OCI-LY3 (cell line): ENCODE data around the gene EXOC4.

Experiments
- H2AFZ ChIP-seq: fragments of 200-600, 300-600 bp; shearing (Covaris generic); 2 replicates; pipeline ENCODE4 v1.6.0; 2014; ENCODE audit warnings: antibody characterized with exemption, low read depth, low read length
- H3K27ac ChIP-seq: fragments of 200-600, 300-600 bp; sonication (generic); 2 replicates; pipeline ENCODE4 v1.5.1; 2014; ENCODE audit warnings: mild to moderate bottlenecking, low read length, moderate library complexity, mixed read lengths
- H3K27me3 ChIP-seq: fragments of 200-600, 300-600 bp; sonication (generic); 2 replicates; pipeline ENCODE4 v1.6.1; 2014; ENCODE audit warnings: low read depth, low read length, mixed read lengths
- H3K36me3 ChIP-seq: fragments of 200-600, 300-600 bp; sonication (generic); replicated peaks from 2 replicates; pipeline ENCODE3; 2014; ENCODE audit warnings: low read depth, low read length, mixed read lengths
- H3K4me1 ChIP-seq: fragments of 300-600, 200-600 bp; sonication (generic); 2 replicates; pipeline ENCODE4 v1.6.1; 2014; ENCODE audit warnings: low read length, mixed read lengths
- H3K4me2 ChIP-seq: fragments of 200-600, 300-600 bp; sonication (generic); 2 replicates; pipeline ENCODE4 v1.6.1; 2014; ENCODE audit warnings: low read length, mixed read lengths
- H3K4me3 ChIP-seq: fragments of 300-600, 200-600 bp; sonication (generic); 2 replicates; pipeline ENCODE4 v1.5.1; 2014; ENCODE audit warnings: antibody characterized with exemption, mild to moderate bottlenecking, low read length, moderate library complexity
- H3K79me2 ChIP-seq: fragments of 300-600, 200-600 bp; shearing (Covaris generic); 2 replicates; pipeline ENCODE4 v1.6.1; 2014; ENCODE audit warnings: mild to moderate bottlenecking, low read length, mixed read lengths
- H3K9ac ChIP-seq: fragments of 300-600, 200-600 bp; shearing (Covaris generic); 2 replicates; pipeline ENCODE4 v1.6.0; 2014; ENCODE audit warnings: mild to moderate bottlenecking, low read length, moderate library complexity
- H3K9me3 ChIP-seq: fragments of 200-600, 300-600 bp; shearing (Covaris generic); 2 replicates; pipeline ENCODE4 v1.6.1; 2014; ENCODE audit warnings: low read length, mixed read lengths; ENCODE audit not compliant: insufficient read depth
- H4K20me1 ChIP-seq: fragments of 200-600, 300-600 bp; sonication (generic); 2 replicates; pipeline ENCODE4 v1.6.1; 2016; ENCODE audit warnings: low read length, mixed read lengths; ENCODE audit not compliant: insufficient read depth
- EZH2phosphoT487 ChIP-seq: fragments of 200-600 bp; shearing (Covaris generic); IDR thresholded peaks from 2 replicates; pipeline ENCODE4 v1.6.1; 2018; ENCODE audit warnings: antibody characterized with exemption, mixed run types, low read depth
- TF ChIP-seq, protein P1 (sequence below): fragments of 200-600, 300-600 bp; sonication (generic); IDR thresholded peaks from 2 replicates; pipeline ENCODE4 v1.5.1; 2014; ENCODE audit warnings: antibody characterized with exemption, low read length, low read depth

Gene EXOC4

DNA sequence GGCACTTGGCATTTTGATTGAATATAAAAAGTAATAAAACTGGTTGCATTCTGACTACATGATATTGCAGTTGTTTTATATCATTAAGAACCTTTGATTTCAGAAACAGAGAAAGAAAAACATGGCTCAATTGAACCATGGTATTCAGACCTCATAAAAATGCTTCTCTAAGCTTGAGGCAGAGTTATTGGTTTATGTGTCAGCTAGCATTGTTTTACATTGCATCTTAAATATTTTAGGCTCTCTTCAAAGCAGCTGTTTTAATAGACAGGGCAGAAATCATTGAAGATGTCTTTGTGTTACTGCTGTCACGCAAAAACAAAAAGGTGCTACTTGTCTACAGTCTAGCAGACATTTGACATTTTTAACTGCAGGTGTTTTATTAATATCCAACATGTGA, 299.2 kb downstream of the EXOC4 start:
- no peak overlapping the region for H3K27ac ChIP-seq
- no peaks in the 10 kb centered on the region for H3K27me3 ChIP-seq
- no peak overlapping the region for H3K4me2 ChIP-seq
- no peaks in the 10 kb centered on the region for H3K36me3 ChIP-seq
- H3K4me3 ChIP-seq = no peak overlapping the region
- no peak overlapping the region for H3K9ac ChIP-seq
- H3K79me2 ChIP-seq = no peaks in the 10 kb centered on the region
- no peaks in the 10 kb centered on the region for H4K20me1 ChIP-seq
- H2AFZ ChIP-seq = no peak overlapping the region
- no peak for TF ChIP-seq EZH2phosphoT487
- TF ChIP-seq, protein P1, sequence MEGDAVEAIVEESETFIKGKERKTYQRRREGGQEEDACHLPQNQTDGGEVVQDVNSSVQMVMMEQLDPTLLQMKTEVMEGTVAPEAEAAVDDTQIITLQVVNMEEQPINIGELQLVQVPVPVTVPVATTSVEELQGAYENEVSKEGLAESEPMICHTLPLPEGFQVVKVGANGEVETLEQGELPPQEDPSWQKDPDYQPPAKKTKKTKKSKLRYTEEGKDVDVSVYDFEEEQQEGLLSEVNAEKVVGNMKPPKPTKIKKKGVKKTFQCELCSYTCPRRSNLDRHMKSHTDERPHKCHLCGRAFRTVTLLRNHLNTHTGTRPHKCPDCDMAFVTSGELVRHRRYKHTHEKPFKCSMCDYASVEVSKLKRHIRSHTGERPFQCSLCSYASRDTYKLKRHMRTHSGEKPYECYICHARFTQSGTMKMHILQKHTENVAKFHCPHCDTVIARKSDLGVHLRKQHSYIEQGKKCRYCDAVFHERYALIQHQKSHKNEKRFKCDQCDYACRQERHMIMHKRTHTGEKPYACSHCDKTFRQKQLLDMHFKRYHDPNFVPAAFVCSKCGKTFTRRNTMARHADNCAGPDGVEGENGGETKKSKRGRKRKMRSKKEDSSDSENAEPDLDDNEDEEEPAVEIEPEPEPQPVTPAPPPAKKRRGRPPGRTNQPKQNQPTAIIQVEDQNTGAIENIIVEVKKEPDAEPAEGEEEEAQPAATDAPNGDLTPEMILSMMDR = no peak
- H3K4me1 ChIP-seq = no peaks in the 10 kb centered on the region
- no peaks in the 10 kb centered on the region for H3K9me3 ChIP-seq

DNA sequence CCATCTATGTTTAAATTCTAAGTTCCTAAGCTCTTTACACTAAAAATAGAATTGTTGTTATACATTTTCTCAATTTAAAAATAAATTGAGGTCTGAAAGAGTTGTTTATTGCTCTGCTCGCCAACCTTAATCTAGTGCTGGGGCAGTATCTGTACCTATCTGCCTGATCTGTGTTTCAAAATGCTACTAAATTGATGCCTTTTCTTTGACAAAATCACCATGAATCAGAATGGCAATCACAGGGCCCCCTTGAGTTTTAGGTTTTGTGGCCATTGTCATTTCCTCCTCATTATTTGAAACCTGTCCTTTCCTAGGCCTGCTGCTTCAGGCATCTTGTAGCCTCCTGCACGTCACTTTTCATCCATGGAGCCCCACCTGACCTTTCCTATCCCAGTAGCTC, 301.5 kb downstream of the EXOC4 start:
- no peak overlapping the region for H3K4me2 ChIP-seq
- H3K27me3 ChIP-seq = no peaks in the 10 kb centered on the region

DNA sequence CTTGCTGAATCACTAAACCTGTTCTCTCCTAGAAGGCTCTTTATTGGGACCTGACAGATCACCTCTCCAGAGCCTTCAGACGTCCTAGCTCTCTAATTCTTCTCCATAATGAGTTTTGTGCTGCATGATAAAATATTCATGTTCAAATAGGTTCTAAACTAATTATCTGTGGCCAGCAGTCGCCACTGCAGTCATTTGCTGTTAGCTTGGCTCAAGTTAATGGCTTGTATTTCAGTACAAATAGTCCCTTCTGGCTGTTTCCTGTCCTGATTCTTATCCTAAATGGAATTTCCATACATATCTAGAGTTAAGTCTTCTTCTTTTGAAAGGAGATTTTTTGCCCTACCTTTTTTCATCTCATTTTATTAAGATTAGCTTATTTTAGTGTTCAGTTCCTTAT, 303.2 kb downstream of the EXOC4 start:
- H3K4me2 ChIP-seq = no peak overlapping the region
- no peak overlapping the region for H3K27ac ChIP-seq
- H3K9me3 ChIP-seq = no peaks in the 10 kb centered on the region
- H3K27me3 ChIP-seq = no peaks in the 10 kb centered on the region
- TF ChIP-seq, protein P1 = no peak
- no peak for TF ChIP-seq EZH2phosphoT487
- no peaks in the 10 kb centered on the region for H3K79me2 ChIP-seq
- no peak overlapping the region for H3K4me3 ChIP-seq
- no peaks in the 10 kb centered on the region for H3K4me1 ChIP-seq
- H3K9ac ChIP-seq = no peak overlapping the region
- H4K20me1 ChIP-seq = no peaks in the 10 kb centered on the region
- H2AFZ ChIP-seq = no peak overlapping the region
- no peaks in the 10 kb centered on the region for H3K36me3 ChIP-seq

More for the DNA sequence above, 301.5 kb downstream of the EXOC4 start:
- Histone ChIP-seq H3K4me1 (no peaks in the 10 kb centered on the region), H3K4me3 (no peak overlapping the region), H3K27ac (no peak overlapping the region), H3K9me3 (no peaks in the 10 kb centered on the region), H3K9ac (no peak overlapping the region), H4K20me1 (no peaks in the 10 kb centered on the region), H3K36me3 (no peaks in the 10 kb centered on the region), H2AFZ (no peak overlapping the region), H3K79me2 (no peaks in the 10 kb centered on the region)
- no peak for TF ChIP-seq EZH2phosphoT487
- TF ChIP-seq, protein P1 = no peak

DNA sequence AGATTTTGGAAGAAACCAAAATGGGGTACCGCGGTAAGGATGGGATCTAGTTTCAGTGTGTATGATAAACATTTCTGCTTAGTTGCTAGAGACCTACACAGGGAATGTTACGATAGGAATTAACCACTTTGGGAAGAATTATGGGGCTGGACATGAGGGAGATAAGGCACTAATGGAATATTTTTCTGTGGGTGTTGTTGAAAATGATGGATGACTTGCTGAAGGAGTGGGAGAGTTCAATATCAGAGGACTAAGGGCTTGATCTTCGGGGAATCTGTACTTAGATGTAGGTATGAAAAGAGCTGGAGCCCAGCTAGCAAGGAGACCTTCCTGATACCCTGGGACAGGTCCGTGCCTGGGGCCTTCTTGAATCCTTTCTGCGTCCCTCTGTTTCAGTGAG, 303.7 kb downstream of the EXOC4 start:
- Histone ChIP-seq H3K79me2 (no peaks in the 10 kb centered on the region), H3K27ac (no peak overlapping the region), H3K4me2 (no peak overlapping the region), H3K36me3 (no peaks in the 10 kb centered on the region), H3K27me3 (no peaks in the 10 kb centered on the region), H2AFZ (no peak overlapping the region), H3K9me3 (no peaks in the 10 kb centered on the region), H3K9ac (no peak overlapping the region), H3K4me1 (no peaks in the 10 kb centered on the region), H4K20me1 (no peaks in the 10 kb centered on the region), H3K4me3 (no peak overlapping the region)
- no peak for TF ChIP-seq EZH2phosphoT487

DNA sequence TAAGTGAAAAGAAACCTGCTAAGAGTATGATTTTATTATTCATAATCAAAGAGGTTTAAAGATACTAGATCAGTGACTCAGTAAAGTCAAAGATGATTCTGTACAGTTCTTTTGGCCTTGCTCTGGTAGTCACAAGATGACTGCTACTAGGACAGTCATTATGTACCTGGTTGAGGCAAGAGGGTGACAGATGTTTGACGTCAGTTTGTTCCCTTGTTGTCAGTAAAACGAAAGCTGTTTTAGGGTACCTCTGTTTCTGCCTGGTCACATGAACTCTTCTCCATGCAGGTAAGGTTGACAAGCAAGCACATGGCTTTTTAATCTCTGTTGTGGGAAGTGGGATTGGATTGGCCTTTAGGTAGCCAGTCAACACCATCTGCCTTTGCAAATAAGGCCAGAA, 308.0 kb downstream of the EXOC4 start:
- Histone ChIP-seq H3K9ac (no peak overlapping the region), H3K4me2 (no peak overlapping the region), H3K9me3 (no peaks in the 10 kb centered on the region), H3K79me2 (no peaks in the 10 kb centered on the region), H3K4me1 (no peaks in the 10 kb centered on the region), H3K4me3 (no peak overlapping the region), H3K36me3 (no peaks in the 10 kb centered on the region), H3K27me3 (no peaks in the 10 kb centered on the region), H2AFZ (no peak overlapping the region), H3K27ac (no peak overlapping the region), H4K20me1 (no peaks in the 10 kb centered on the region)
- TF ChIP-seq, protein P1 = no peak
- no peak for TF ChIP-seq EZH2phosphoT487
